Measurements from ENCODE around the gene CRIP2. TPM values are rescaled to one million over a fixed set of nuclear protein-coding genes. Genes with fewer than 3 reads are reported as not detected.

Gene CRIP2
- total and polyA plus RNA-seq, 8 donors, result 143 to 229 (median 181) TPM

DNA sequence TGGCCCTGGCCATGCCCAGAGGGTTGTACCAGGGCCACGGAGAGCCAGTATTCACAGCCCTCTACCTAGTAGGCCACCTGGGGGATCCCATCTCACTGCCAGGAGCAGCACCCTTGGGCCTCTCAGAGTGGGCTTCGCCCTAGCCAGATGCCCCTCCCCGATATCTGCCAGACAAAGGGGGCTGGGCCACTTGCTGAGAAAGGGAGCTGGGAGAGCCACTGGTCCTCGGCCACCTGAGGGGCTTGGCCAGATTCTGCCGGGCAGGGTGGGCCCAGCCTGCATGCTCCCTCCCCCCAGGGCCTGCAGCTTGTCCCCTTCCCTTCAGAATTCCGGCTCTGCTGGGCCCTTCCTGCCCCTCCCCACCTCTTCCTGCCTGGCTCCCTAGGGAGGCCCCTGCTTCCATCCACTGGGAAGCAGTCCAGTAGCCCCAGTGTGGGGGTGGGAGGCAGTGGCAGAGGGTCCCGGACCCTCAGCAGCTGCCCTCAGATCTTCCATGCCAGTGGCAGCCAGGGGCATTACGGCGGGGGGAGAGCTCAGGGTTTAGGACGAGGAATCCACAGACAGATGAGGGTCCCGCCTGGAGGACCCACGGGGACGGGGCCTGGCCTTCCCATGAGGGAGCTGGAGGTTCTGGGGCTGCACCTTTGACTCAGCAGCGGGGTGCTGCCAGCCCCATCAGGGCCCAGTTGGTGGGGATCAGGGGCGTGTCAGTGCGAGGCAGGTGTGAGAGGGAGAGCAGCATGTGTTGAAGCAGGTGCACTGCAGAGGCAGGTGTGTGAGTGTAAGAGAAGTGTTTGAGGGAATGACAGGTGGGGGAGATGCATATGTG is 2.4 kb downstream of the CRIP2 start:
- peaks cover 44 to 82% of the 10 kb centered on the region in 2 donors for H3K4me1 ChIP-seq
- intact Hi-C loops (cut with DNase I), result no loop called here
- H3K4me3 ChIP-seq, result peak overlapping the region; percentile 59 to 94
- H3K36me3 ChIP-seq, result peaks cover 0 to 18% of the 10 kb centered on the region in 2 donors
- DNase-seq (no peak), ATAC-seq (no peak)
- TF ChIP-seq, protein P1, sequence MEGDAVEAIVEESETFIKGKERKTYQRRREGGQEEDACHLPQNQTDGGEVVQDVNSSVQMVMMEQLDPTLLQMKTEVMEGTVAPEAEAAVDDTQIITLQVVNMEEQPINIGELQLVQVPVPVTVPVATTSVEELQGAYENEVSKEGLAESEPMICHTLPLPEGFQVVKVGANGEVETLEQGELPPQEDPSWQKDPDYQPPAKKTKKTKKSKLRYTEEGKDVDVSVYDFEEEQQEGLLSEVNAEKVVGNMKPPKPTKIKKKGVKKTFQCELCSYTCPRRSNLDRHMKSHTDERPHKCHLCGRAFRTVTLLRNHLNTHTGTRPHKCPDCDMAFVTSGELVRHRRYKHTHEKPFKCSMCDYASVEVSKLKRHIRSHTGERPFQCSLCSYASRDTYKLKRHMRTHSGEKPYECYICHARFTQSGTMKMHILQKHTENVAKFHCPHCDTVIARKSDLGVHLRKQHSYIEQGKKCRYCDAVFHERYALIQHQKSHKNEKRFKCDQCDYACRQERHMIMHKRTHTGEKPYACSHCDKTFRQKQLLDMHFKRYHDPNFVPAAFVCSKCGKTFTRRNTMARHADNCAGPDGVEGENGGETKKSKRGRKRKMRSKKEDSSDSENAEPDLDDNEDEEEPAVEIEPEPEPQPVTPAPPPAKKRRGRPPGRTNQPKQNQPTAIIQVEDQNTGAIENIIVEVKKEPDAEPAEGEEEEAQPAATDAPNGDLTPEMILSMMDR (IDR thresholded peaks at IDR 0.05), result no peak
- peaks cover 0 to 92% of the 10 kb centered on the region in 2 donors for H3K27me3 ChIP-seq
- H3K9me3 ChIP-seq, result no peaks in the 10 kb centered on the region
- H3K27ac ChIP-seq, result peak overlapping the region; percentile 92 to 94

- Histone ChIP-seq H3K9me3 (no peaks in the 10 kb centered on the region), H3K4me3 (peak overlapping the region in 1 of 2 donors; percentile 59), H3K4me1 (peaks cover 44 to 82% of the 10 kb centered on the region in 2 donors), H3K36me3 (peaks cover 0 to 18% of the 10 kb centered on the region in 2 donors), H3K27me3 (peaks cover 0 to 94% of the 10 kb centered on the region in 2 donors), H3K27ac (peak overlapping the region in 1 of 2 donors; percentile 92)
- intact Hi-C loops (cut with DNase I), result no loop called here
- TF ChIP-seq, protein P1 (IDR thresholded peaks at IDR 0.05), result no peak
- DNase-seq (peak in 1 of 4 donors; percentile 65), ATAC-seq (no peak)
Observed at GRCh38 chr14:105477660-105478397, 3.2 kb downstream of the CRIP2 start.

DNA sequence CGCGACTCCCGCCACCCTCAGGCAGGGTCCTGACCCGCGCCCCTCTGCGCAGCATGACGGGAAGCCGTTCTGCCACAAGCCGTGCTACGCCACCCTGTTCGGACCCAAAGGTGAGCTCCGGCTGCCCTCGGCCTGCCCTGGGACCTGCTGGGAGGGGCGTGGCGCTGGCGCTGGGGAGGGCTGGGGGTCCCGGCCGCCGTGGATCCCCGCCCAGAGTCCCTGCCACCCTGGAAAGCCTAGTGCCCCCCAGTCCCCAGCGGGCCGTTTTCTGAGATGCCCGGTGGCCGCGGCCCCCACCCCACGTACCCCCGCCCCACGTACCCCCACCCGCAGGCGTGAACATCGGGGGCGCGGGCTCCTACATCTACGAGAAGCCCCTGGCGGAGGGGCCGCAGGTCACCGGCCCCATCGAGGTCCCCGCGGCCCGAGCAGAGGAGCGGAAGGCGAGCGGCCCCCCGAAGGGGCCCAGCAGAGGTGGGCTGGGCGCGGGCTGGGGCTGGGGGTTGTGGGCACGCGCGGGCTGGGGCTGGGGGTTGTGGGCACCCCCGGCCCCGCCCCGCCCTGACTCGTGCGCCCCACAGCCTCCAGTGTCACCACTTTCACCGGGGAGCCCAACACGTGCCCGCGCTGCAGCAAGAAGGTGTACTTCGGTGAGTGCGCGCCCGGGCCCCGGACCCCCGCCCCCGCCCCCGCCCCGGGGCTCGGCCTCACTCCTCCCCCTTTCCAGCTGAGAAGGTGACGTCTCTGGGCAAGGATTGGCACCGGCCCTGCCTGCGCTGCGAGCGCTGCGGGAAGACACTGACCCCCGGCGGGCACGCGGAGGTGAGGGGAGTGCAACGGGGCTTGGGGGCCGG is 4.0 kb downstream of the CRIP2 start:
- ATAC-seq (no peak), DNase-seq (no peak)
- Histone ChIP-seq H3K27me3 (peaks cover 0 to 86% of the 10 kb centered on the region in 2 donors), H3K36me3 (peaks cover 0 to 18% of the 10 kb centered on the region in 2 donors), H3K9me3 (no peaks in the 10 kb centered on the region), H3K4me1 (peaks cover 45 to 82% of the 10 kb centered on the region in 2 donors), H3K4me3 (no peak overlapping the region), H3K27ac (peak overlapping the region in 1 of 2 donors; percentile 18)
- TF ChIP-seq, protein P1 (IDR thresholded peaks at IDR 0.05), result no peak
- intact Hi-C loops (cut with DNase I), result no loop called here

GRCh38 chr14:105479431-105480158 is 5.0 kb downstream of the CRIP2 start:
- no peaks in the 10 kb centered on the region for H3K9me3 ChIP-seq
- TF ChIP-seq, protein P1 (IDR thresholded peaks at IDR 0.05), result no peak
- H3K27me3 ChIP-seq, result peaks cover 0 to 82% of the 10 kb centered on the region in 2 donors
- H3K4me1 ChIP-seq, result peaks cover 44 to 86% of the 10 kb centered on the region in 2 donors
- DNase-seq (no peak), ATAC-seq (no peak)
- no peak overlapping the region for H3K4me3 ChIP-seq
- H3K36me3 ChIP-seq, result peaks cover 0 to 18% of the 10 kb centered on the region in 2 donors
- intact Hi-C loops (cut with DNase I), result no loop called here
- no peak overlapping the region for H3K27ac ChIP-seq

Measured in left lung (tissue), 10 donors.